K562 (cell line): Measurements from ENCODE around the gene OSBPL10. TPM values are rescaled to one million over a fixed set of nuclear protein-coding genes. Genes with fewer than 3 reads are reported as not detected.
A peak's percentile ranks its signal among the peaks of the same experiment; 100 is the strongest.

Experiments
- ATAC-seq: fragments of 200-7000 bp; cut with Tn5 transposase; 3 replicates; pipeline ENCODE4 v1.9.1; 2020; ENCODE audit warnings: moderate library complexity
- BruUV-seq: library from RNA; stranded (reverse); fragments of 400-500 nt; replicated peaks from 2 replicates; lab custom pipeline; 2021; lab: Mats Ljungman, UMichigan
- CTCF ChIA-PET: fragments of 300-600 bp; formaldehyde crosslinking; extraction: SDS; loops from one replicate; lab custom pipeline; 2021; ENCODE audit warnings: low intra/inter-chr PET ratio; lab: Yijun Ruan, JAX
- POLR2A ChIA-PET: fragments of 300-600, 350-650 bp; sonication (Branson Sonifier 250); formaldehyde crosslinking; extraction: SDS; loops from one replicate; lab custom pipeline; 2021; ENCODE audit warnings: antibody characterized with exemption, inconsistent platforms; lab: Yijun Ruan, JAX
- DNase-seq, 4 experiments: peaks; one replicate each; pipeline versions ENCODE4 v3.0.0 to v3.0.0-alpha.2; 2011 to 2018; ENCODE audit warnings: low spot score in 3 of 4, mixed read lengths in 3 of 4; ENCODE audit errors: extremely low read depth in 1 of 4
- FAIRE-seq: peaks from 2 replicates; lab custom pipeline; 2011; peaks lifted over from hg19 to GRCh38; lab: Jason Lieb, UNC
- H2AFZ ChIP-seq: 2 replicates; pipeline ENCODE4 v1.6.0; 2011; ENCODE audit warnings: low read depth, low read length, control low read depth, inconsistent platforms
- H3K27ac ChIP-seq: fragments of 200-600 bp; 3 replicates; pipeline ENCODE4 v1.8.0; 2011; ENCODE audit warnings: low read depth, mild to moderate bottlenecking, control low read depth, inconsistent platforms, low read length, moderate library complexity, mixed read lengths; ENCODE audit errors: extremely low read depth
- H3K27me3 ChIP-seq, 2 experiments: fragments of 300-600 bp in 1 of 2; 2 replicates in 1 of 2; 3 replicates in 1 of 2; pipeline versions ENCODE4 v1.6.0 to v1.8.0; 2011; ENCODE audit warnings: inconsistent platforms in 2 of 2, low read length in 2 of 2, mild to moderate bottlenecking in 1 of 2, mixed read lengths in 1 of 2, moderate library complexity in 1 of 2; ENCODE audit not compliant: control insufficient read depth in 2 of 2, insufficient read depth in 2 of 2
- H3K36me3 ChIP-seq: fragments of 300-600 bp; 3 replicates; pipeline ENCODE4 v1.8.0; 2011; ENCODE audit warnings: mild to moderate bottlenecking, low read length, inconsistent platforms; ENCODE audit not compliant: control insufficient read depth, insufficient read depth
- H3K4me1 ChIP-seq, 2 experiments: fragments of 200-600 bp in 1 of 2; replicated peaks in 1 of 2; 2 replicates in 1 of 2; 3 replicates in 1 of 2; pipeline versions ENCODE4 v1.5.1 to v1.8.0; 2011; ENCODE audit warnings: inconsistent platforms in 2 of 2, low read length in 2 of 2, mild to moderate bottlenecking in 1 of 2, mixed read lengths in 1 of 2, moderate library complexity in 1 of 2; ENCODE audit not compliant: control insufficient read depth in 2 of 2, insufficient read depth in 2 of 2
- H3K4me2 ChIP-seq: 2 replicates; pipeline ENCODE4 v1.6.1; 2011; ENCODE audit warnings: low read length, control low read depth, inconsistent platforms, mixed read lengths; ENCODE audit not compliant: insufficient read depth
- H3K4me3 ChIP-seq: fragments of 200-600 bp; sonication (generic), shearing (Covaris generic); 2 replicates; pipeline ENCODE4 v1.5.1; 2016; ENCODE audit warnings: control low read depth, inconsistent platforms
- H3K79me2 ChIP-seq: fragments of 200-600 bp; 3 replicates; pipeline ENCODE4 v1.8.0; 2011; ENCODE audit warnings: low read length, inconsistent platforms; ENCODE audit not compliant: control insufficient read depth, insufficient read depth
- H3K9ac ChIP-seq, 2 experiments: 2 replicates each; pipeline versions ENCODE4 v1.6.0 to v1.6.1; 2011; ENCODE audit warnings: low read depth in 2 of 2, low read length in 2 of 2, control low read depth in 1 of 2, inconsistent platforms in 1 of 2, mild to moderate bottlenecking in 1 of 2, mixed read lengths in 1 of 2; ENCODE audit not compliant: insufficient read depth in 1 of 2
- H3K9me1 ChIP-seq: one replicate; pipeline ENCODE4 v1.6.0; 2011; ENCODE audit warnings: inconsistent platforms, mild to moderate bottlenecking, low read length, moderate library complexity; ENCODE audit not compliant: control insufficient read depth, insufficient read depth
- H3K9me3 ChIP-seq: replicated peaks from 2 replicates; pipeline ENCODE4 v1.5.1; 2011; ENCODE audit warnings: low read depth, low read length, inconsistent platforms; ENCODE audit not compliant: control insufficient read depth, insufficient read depth
- H4K20me1 ChIP-seq: replicated peaks from 2 replicates; pipeline ENCODE4 v1.6.1; 2011; ENCODE audit warnings: low read length, inconsistent platforms, mixed read lengths; ENCODE audit not compliant: control insufficient read depth, insufficient read depth
- ATF6 ChIP-seq: sonication (generic); formaldehyde crosslinking; IDR thresholded peaks from 2 replicates; pipeline ENCODE4 v1.4.0; 2020; ENCODE audit warnings: mild to moderate bottlenecking, missing genetic modification reagents
- DPF2 ChIP-seq: fragments of 450-650 bp; IDR thresholded peaks from 2 replicates; pipeline ENCODE4 v1.6.1; 2016
- FOXJ2 ChIP-seq: fragments of 200-800 bp; sonication (Bioruptor generic); IDR thresholded peaks from 2 replicates; pipeline ENCODE4 v1.6.1; 2016; ENCODE audit warnings: missing genetic modification characterization, missing compliant biosample characterization
- HCFC1 ChIP-seq: IDR thresholded peaks from 2 replicates; pipeline ENCODE4 v1.6.1; 2012; ENCODE audit warnings: low read depth, low read length, improper control_type of control experiment
- KLF6 ChIP-seq: fragments of 250-450 bp; sonication (Bioruptor Pico); IDR thresholded peaks from 2 replicates; pipeline ENCODE4 v1.4.0; 2020; ENCODE audit warnings: mild to moderate bottlenecking, moderate library complexity, borderline replicate concordance
- MEF2D ChIP-seq: conservative IDR thresholded peaks from 2 replicates; pipeline ENCODE4 v1.6.1; 2016; ENCODE audit warnings: low read depth, missing genetic modification characterization, missing compliant biosample characterization
- NFIC ChIP-seq: fragments of 450-650 bp; IDR thresholded peaks from 2 replicates; pipeline ENCODE4 v1.6.1; 2017; ENCODE audit warnings: mild to moderate bottlenecking, inconsistent platforms
- POLR2AphosphoS2 ChIP-seq: IDR thresholded peaks from 2 replicates; pipeline ENCODE4 v1.6.1; 2012; ENCODE audit warnings: low read length, improper control_type of control experiment
- TAF1 ChIP-seq: IDR thresholded peaks from 2 replicates; pipeline ENCODE4 v1.6.1; 2011; ENCODE audit warnings: mild to moderate bottlenecking, low read length, moderate library complexity; ENCODE audit not compliant: insufficient read depth, control insufficient read depth, severe bottlenecking; ENCODE audit errors: extremely low read depth
- TAF7 ChIP-seq: fragments of 450-650 bp; IDR thresholded peaks from 2 replicates; pipeline ENCODE4 v1.6.1; 2016; ENCODE audit warnings: missing genetic modification characterization, missing compliant biosample characterization
- TCF7 ChIP-seq: sonication (generic); IDR thresholded peaks from 2 replicates; pipeline ENCODE4 v1.6.1; 2016; ENCODE audit warnings: antibody characterized with exemption, borderline replicate concordance
- ZC3H4 ChIP-seq: sonication (generic); formaldehyde crosslinking; IDR thresholded peaks from 2 replicates; pipeline ENCODE4 v1.9.0; 2021; ENCODE audit warnings: missing genetic modification reagents, borderline replicate concordance
- ZNF561 ChIP-seq: fragments of 450-650 bp; formaldehyde crosslinking; conservative IDR thresholded peaks from 2 replicates; pipeline ENCODE4 v1.4.0; 2020; ENCODE audit warnings: mild to moderate bottlenecking, moderate library complexity
- ZNF583 ChIP-seq: fragments of 250-450 bp; sonication (Bioruptor Pico); IDR thresholded peaks from 2 replicates; pipeline ENCODE4 v1.4.0; 2020
- ZNF76 ChIP-seq: fragments of 250-450 bp; sonication (Bioruptor Pico); IDR thresholded peaks from 2 replicates; pipeline ENCODE4 v1.4.0; 2020; ENCODE audit warnings: mild to moderate bottlenecking, moderate library complexity, borderline replicate concordance
- whole genome bisulfite sequencing: fragments of 100-300 bp; shearing (Covaris generic); methylation state at CpG from one replicate; pipeline ENCODE4 v1.1.6; 2016; ENCODE audit warnings: low coverage, mixed read lengths; ENCODE audit not compliant: insufficient coverage; ENCODE audit errors: missing lambda C conversion rate; 5-methylcytosine and 5-hydroxymethylcytosine counted together
- in situ Hi-C: fragments of 300-500 bp; cut with MboI; formaldehyde crosslinking; loops from 4 replicates; pipeline ENCODE4 v1.15.0; 2018; ENCODE audit warnings: inconsistent platforms, mixed read lengths
- intact Hi-C: fragments of 100-400 bp; cut with micrococcal nuclease; formaldehyde crosslinking; loops from 2 replicates; pipeline ENCODE4 v1.14.2; 2022
- polyA plus RNA-seq, 8 experiments: library from polyadenylated mRNA; depleted of rRNA in 4 of 8; stranded (reverse) in 5 of 8; unstranded in 3 of 8; fragments of >200 nt; fragmentation: Nextera tagmentation in 2 of 8; fragmentation: Illumina TruSeq in 1 of 8; extraction: Ambion mirVana in 2 of 8; extraction: Trizol in 1 of 8; gene quantifications; 2 replicates each; pipeline versions ENCODE4 v1.2.1 to v1.2.3, GENCODE V29; 2011 to 2014; ENCODE audit warnings: inconsistent platforms in 1 of 8, missing spikeins in 1 of 8
- total RNA-seq, 7 experiments: library from RNA; depleted of rRNA in 6 of 7; stranded (reverse); fragments of >200 nt in 6 of 7; fragmentation: Illumina TruSeq in 2 of 7; extraction: Trizol in 2 of 7; gene quantifications; 2 replicates each; pipeline versions ENCODE4 v1.2.1 to v1.2.3, GENCODE V29; 2011 to 2021; ENCODE audit warnings: low replicate concordance in 1 of 7

Gene OSBPL10
- total and polyA plus RNA-seq, 9 of the 15 experiments (the other 6 are each of a cell fraction or from before 2014, with no cell fraction given) = 0.03 to 0.19 (median 0.14) TPM; not detected in 2

- H3K27me3 ChIP-seq = peaks cover 3 to 15% of the 10 kb centered on the region in 2 experiments; a peak in 4 of 5 replicates
- in situ Hi-C loops = no loop called here
- no peak for ATAC-seq
- H4K20me1 ChIP-seq = no peaks in the 10 kb centered on the region
- no TSS peak for BruUV-seq
- H3K36me3 ChIP-seq = no peaks in the 10 kb centered on the region
- TF ChIP-seq NFIC (peak; percentile 47), POLR2AphosphoS2 (no peak)
- POLR2A ChIA-PET = no interaction called here
- H3K4me2 ChIP-seq = no peak overlapping the region
- H3K4me3 ChIP-seq = no peak overlapping the region
- no peaks in the 10 kb centered on the region for H3K79me2 ChIP-seq
- H3K4me1 ChIP-seq = no peaks in the 10 kb centered on the region
- no peak overlapping the region for H3K27ac ChIP-seq
- intact Hi-C loops = no loop called here
- H3K9ac ChIP-seq = no peak overlapping the region
- no peak overlapping the region for H2AFZ ChIP-seq
- CTCF ChIA-PET = no interaction called here
- no peaks in the 10 kb centered on the region for H3K9me3 ChIP-seq
- no peak for FAIRE-seq
- WGBS = 8% methylated on average over 4 of the region's 4 CpGs
- no peaks in the 10 kb centered on the region for H3K9me1 ChIP-seq
- DNase-seq = no peak
These were observed 247.8 kb downstream of the OSBPL10 start for GRCh38 chr3:31733234-31733667.

DNA sequence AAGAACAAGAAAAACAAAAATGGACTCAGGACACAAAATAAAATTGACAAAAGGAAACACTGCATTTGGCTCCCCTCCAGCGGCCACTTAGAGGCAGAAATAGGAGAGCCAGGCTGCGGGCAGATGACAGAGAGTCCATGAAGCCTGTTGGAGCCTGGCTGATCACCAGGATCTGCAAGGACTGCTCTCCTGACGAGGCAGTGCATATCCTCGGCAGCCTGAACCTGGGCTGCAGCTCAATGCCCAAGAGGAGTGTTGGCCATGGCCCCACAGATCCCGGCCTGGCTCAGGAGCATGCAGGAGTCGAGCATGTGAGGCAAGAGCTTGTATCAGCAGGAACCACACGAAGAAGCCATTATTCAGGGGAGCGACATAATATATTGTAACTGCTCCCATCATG lies 248.5 kb downstream of the OSBPL10 start:
- Histone ChIP-seq H3K36me3 (no peaks in the 10 kb centered on the region), H3K4me2 (no peak overlapping the region), H4K20me1 (no peaks in the 10 kb centered on the region), H3K27ac (no peak overlapping the region), H3K79me2 (no peaks in the 10 kb centered on the region), H3K4me3 (no peak overlapping the region), H3K9me1 (no peaks in the 10 kb centered on the region), H3K9ac (no peak overlapping the region), H3K4me1 (no peaks in the 10 kb centered on the region), H3K9me3 (no peaks in the 10 kb centered on the region), H2AFZ (no peak overlapping the region), H3K27me3 (peaks cover 3 to 15% of the 10 kb centered on the region in 2 experiments; a peak in 4 of 5 replicates)
- 2% methylated on average over 8 of the region's 8 CpGs for WGBS
- ATAC-seq = no peak
- ChIA-PET CTCF (no interaction called here), POLR2A (no interaction called here)
- BruUV-seq = no TSS peak
- FAIRE-seq = no peak
- intact Hi-C loops (no loop called here), in situ Hi-C loops (no loop called here)
- no peak for DNase-seq
- TF ChIP-seq TAF7 (tag) (no peak), ZNF561 (CRISPR knock-in tag) (no peak), ATF6 (CRISPR knock-in tag) (no peak), HCFC1 (no peak), FOXJ2 (tag) (no peak), ZC3H4 (CRISPR knock-in tag) (no peak), MEF2D (tag) (no peak), KLF6 (CRISPR knock-in tag) (no peak), TCF7 (no peak), ZNF583 (CRISPR knock-in tag) (no peak), DPF2 (no peak), TAF1 (no peak), ZNF76 (CRISPR knock-in tag) (no peak)
